NCI-H510A treated with DMSO at 0.1 percent for 48 hours (cell line): ENCODE data around the gene UBAC2.

Experiments
- DNase-seq: peaks from one replicate; lab custom pipeline; 2025; lab: John Stamatoyannopoulos, UW

UBAC2 gene

GRCh38 chr13:99200432-99201167, at the start of gene UBAC2:
Gene UBAC2 (plus strand): TSS chr13:99200854. CDS start chr13:99200909, 55 bp downstream.
- peak; percentile 74 for DNase-seq

- no peak for DNase-seq
These were observed 49.1 kb upstream of the UBAC2 start for GRCh38 chr13:99151516-99151915.

- DNase-seq, result no peak
These were observed 47.4 kb upstream of the UBAC2 start for GRCh38 chr13:99153219-99153618.

GRCh38 chr13:99154064-99154463, 46.6 kb upstream of the UBAC2 start:
- DNase-seq, result no peak

- no peak for DNase-seq
These were observed 44.8 kb upstream of the UBAC2 start for GRCh38 chr13:99155821-99156220.

- no peak for DNase-seq
These were observed 43.6 kb upstream of the UBAC2 start for GRCh38 chr13:99157046-99157445.

- no peak for DNase-seq
These were observed 41.8 kb upstream of the UBAC2 start for GRCh38 chr13:99158846-99159245.

GRCh38 chr13:99159331-99160061, 41.2 kb upstream of the UBAC2 start:
- no peak for DNase-seq

GRCh38 chr13:99160415-99160814, 40.2 kb upstream of the UBAC2 start:
- DNase-seq, result no peak

GRCh38 chr13:99161512-99161911, 39.1 kb upstream of the UBAC2 start:
- DNase-seq, result no peak

- no peak for DNase-seq
These were observed 37.9 kb upstream of the UBAC2 start for GRCh38 chr13:99162567-99163361.

- DNase-seq, result no peak
These were observed 36.4 kb upstream of the UBAC2 start for GRCh38 chr13:99164226-99164625.

GRCh38 chr13:99165753-99166587, 34.7 kb upstream of the UBAC2 start:
- no peak for DNase-seq

- DNase-seq, result no peak
These were observed 27.7 kb upstream of the UBAC2 start for GRCh38 chr13:99172951-99173350.

- no peak for DNase-seq
These were observed 27.0 kb upstream of the UBAC2 start for GRCh38 chr13:99173606-99174005.

- no peak for DNase-seq
These were observed 26.0 kb upstream of the UBAC2 start for GRCh38 chr13:99174533-99175100.

- DNase-seq, result peak; percentile 63
These were observed 24.1 kb upstream of the UBAC2 start for GRCh38 chr13:99176309-99177276.

- DNase-seq, result no peak
These were observed 22.0 kb upstream of the UBAC2 start for GRCh38 chr13:99178636-99179035.

GRCh38 chr13:99179460-99179859, 21.2 kb upstream of the UBAC2 start:
- no peak for DNase-seq

GRCh38 chr13:99182439-99182838, 18.2 kb upstream of the UBAC2 start:
- DNase-seq, result no peak
